GM19463 (cell line): Measurements from ENCODE around the gene WNT7A.

Source experiments
- ATAC-seq: cut with Tn5 transposase; IDR thresholded peaks from one replicate; pipeline ENCODE4 v1.9.1; 2021; ENCODE audit warnings: mild to moderate bottlenecking, moderate library complexity; ENCODE audit not compliant: unreplicated experiment

Gene WNT7A

GRCh38 chr3:13885704-13886010 is 5.8 kb upstream of the WNT7A start:
- no peak for ATAC-seq

DNA sequence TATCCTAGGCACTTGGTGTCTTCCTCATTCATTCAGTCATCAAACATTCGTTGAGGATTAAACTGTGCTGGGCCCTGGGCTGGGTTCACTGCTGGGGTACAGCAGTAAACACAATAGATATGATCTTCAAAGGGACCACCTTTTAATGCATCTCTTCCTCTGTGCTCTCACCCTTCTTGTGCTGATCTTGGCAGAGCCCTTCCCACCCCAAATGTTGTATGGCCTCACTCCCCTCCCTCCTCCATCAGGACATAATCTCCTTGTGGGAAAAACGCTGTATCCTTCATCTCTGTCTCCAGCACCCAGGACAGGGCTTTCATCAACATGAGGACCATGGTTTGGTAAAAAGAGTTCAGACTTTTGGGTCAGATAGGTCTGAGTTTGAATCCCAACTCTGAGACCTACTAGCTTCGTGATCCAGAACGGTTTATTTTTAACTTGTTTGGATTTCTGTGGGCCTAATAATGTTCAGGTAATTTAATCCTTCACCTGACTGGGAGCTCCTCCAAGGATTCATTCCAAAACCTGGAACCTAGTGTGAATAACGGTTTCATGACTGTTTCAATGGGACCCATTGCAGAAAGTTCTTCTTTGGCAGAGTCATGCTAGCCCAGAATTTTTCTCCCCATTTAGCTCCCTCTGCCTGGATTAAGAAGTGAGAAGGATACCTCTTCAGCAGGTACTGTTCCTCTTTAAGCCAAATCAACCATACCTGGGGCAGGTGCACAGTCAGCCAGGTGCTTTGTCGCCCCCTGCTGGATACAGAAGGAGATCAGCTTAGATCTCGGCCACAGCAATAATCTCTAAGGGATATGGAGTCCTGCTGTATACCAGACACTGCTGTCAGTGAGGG is 5.2 kb upstream of the WNT7A start:
- ATAC-seq = no peak

DNA sequence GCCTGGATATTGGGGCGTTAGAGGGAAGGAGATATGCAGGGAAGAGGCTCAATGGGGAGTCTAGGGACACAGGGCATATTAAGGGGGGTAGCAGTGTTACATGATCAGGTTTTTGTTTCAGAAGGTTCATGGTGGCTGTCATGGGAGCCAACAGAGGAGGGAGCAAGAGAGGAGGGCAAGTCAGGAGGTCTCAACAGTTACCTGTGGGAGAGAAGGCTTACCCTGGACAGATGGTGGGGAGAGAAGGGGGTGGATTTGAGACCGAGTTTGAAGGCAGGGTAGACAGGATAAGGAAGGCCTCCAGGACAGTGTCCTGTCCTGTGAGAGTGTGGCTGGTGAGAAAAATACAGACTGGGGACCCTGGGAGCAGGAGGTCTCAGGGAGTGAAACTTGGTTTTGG is 3.8 kb upstream of the WNT7A start:
- ATAC-seq = no peak

DNA sequence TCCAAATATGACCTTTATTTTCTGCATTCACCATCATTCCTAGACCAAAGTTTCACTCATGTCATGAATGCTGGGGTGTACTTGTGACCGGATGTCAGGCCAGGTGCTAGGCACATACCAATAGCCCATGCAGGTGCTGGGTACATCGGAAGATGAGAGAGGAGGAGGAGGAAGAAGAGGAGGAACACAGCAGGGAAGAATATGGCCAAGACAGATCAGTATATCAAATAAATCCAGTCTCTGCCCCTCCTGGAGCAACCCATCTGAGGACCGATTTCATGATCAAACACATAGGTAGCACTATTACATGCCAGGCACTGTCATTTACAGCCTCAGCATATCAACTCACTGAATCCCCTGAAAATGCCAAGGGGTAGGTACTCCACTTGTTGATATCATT is 3.0 kb upstream of the WNT7A start:
- no peak for ATAC-seq

- no peak for ATAC-seq
Observed at GRCh38 chr3:13881536-13882410, 1.9 kb upstream of the WNT7A start.

- no peak for ATAC-seq
Observed at GRCh38 chr3:13880811-13881156, 913 bp upstream of the WNT7A start.

- no peak for ATAC-seq
Observed at GRCh38 chr3:13879102-13879945, 547 bp downstream of the WNT7A start.

DNA sequence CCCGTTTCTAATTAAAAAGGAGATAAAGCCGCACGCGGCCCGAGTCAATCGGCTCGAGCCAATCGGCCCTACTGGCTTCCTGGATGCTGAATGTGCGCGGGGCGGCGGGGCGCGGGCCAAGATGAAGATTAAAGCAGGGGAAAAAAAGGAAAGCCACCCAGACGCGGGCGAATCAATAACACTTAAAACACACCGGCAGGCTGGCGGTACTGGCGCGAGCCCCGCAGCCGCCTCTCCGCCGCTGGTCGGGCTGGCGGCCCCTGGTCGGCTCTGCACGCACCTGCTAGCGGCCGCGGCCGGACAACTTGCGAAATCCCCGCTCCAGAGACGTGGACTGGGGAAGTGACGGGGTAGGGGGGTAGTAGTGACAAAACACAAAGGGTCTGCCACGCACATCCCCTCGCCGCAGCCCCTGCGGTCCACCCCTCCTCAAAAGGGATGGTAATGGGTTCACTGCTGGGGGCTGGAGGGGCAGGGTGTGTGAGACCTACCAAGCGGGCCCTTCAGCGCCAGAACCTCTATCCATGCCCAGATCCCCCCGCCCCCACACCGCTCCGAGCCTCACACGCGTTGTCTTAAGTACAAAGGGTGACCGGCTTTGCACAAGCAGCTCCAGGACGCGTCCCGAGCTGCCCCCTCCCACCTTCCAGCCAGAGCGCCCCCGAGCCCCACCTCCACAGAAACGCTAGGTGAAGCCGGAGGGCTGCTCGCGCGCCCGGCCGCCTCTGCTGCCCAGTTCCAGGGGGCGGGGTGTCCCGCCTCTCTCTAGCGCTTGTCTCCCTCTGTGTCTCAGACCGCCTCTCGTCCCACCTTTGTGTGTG is 1.4 kb downstream of the WNT7A start:
- ATAC-seq = no peak

- ATAC-seq = no peak
Observed at GRCh38 chr3:13877911-13878280, 2.0 kb downstream of the WNT7A start.

DNA sequence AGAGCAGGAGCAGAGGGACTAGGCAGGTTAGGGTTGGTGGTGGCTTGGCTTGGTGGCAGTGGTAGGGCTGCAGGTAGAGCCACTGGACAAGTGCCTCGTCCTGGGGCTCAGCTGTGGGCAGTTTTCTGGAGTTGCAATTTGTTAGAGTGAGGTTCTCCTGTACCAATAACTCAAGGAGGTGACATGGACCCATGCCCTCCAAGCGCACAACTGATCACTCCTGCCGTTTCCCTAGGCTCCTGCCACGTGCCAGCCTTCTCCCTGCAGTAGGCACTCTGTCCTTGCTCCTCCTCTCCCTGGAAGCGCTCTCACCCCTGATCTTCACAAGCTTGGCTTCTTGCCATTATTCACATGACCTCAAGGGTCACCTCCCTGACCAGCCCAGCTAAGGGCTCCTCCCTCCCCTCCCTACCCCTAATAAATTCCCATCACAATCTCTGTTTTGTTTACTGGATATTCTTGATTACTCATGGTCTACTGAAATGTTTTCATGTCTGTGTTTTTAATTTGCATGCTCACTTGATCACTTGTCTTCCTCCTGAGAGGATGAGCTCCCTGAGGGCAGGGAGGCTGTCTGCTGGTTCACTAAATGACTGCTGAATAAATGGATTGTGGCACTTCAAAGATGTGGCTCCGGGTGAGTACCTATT is 3.3 kb downstream of the WNT7A start:
- ATAC-seq = no peak

DNA sequence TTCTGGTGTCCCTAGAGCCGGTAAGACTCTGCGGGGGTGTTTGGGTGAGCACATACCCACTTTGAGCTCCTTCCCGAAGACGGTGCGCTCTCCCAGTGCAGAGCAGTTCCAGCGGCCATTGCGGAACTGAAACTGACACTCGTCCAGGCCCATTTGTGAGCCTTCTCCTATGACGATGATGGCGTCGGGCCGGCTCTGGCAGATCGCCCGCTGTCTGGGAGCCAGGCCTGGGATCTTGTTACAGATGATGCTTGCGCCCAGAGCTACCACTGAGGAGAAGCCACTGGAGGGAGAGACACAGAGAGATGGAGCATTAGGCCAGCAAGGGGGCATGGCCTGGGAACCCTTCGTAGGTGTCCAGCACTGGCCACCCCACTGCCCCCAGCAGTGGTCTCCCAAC is 5.0 kb downstream of the WNT7A start:
- no peak for ATAC-seq

DNA sequence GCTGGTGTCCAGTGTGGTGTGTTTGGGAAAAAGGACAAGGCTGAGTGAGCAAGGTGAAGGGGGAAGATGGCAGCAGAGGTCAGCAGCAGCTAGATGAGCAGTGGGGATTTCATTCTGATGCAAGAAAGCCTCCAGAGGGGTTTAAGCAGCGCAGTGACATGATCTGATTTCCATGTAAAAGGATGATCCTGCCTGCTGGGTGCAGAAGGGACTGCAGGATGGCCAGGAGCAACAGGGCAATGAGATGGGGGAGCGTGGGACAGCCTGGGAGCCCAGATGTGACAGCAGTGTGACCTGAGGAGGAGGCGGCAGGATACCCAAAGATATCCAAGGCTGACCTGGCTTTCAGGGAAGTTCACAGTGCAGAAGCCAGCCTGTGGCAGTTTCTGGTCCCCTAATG is 6.1 kb downstream of the WNT7A start:
- ATAC-seq = no peak

DNA sequence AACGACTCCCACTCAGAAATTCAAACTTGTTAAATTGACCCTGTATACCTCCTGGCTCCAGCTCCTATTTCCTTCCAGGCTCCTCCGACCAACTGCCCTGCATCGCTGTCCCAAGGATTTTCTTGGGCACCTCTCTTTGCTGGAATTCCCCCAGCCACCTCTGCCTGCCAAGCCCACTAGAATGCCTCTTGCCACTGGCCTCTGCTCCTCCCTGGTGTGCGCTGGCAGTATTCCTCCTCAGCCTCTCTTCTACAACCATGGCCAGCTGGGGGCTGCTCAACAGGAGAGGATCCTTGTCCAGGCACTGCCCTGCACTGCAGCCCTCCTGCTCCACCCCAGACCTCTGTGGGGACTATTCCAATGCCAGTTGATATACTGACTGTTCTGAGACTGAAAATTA is 7.4 kb downstream of the WNT7A start:
- ATAC-seq = no peak

- ATAC-seq = no peak
Observed at GRCh38 chr3:13871791-13872190, 8.1 kb downstream of the WNT7A start.

- ATAC-seq = no peak
Observed at GRCh38 chr3:13870902-13871301, 9.0 kb downstream of the WNT7A start.

DNA sequence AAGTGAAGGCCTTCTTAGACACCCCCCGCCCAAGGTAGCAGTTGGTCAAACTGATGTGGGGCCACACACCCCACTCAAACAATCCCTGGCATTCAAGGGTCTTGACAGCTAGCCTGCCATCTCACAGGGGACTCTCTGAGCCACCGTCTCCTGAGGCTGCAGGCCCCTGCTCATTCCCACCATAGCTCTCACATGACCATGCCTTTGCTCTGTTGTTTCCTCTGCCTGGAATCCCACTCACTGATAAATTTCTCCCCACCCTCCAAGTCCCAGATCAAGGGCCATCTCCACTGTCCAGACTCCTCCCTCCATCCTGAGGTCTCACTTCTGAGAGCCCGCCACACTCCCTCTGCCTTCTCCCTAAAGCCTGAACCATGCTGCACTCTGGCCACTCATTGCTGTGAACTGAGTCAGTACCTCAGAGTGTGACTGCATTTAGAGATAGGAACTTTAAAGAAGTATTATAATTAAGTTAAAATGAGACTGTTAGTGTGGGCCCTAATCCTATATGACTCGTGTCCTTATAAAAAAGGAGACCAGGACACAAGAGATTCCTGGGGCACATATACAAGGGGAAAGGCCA is 10.0 kb downstream of the WNT7A start:
- no peak for ATAC-seq

DNA sequence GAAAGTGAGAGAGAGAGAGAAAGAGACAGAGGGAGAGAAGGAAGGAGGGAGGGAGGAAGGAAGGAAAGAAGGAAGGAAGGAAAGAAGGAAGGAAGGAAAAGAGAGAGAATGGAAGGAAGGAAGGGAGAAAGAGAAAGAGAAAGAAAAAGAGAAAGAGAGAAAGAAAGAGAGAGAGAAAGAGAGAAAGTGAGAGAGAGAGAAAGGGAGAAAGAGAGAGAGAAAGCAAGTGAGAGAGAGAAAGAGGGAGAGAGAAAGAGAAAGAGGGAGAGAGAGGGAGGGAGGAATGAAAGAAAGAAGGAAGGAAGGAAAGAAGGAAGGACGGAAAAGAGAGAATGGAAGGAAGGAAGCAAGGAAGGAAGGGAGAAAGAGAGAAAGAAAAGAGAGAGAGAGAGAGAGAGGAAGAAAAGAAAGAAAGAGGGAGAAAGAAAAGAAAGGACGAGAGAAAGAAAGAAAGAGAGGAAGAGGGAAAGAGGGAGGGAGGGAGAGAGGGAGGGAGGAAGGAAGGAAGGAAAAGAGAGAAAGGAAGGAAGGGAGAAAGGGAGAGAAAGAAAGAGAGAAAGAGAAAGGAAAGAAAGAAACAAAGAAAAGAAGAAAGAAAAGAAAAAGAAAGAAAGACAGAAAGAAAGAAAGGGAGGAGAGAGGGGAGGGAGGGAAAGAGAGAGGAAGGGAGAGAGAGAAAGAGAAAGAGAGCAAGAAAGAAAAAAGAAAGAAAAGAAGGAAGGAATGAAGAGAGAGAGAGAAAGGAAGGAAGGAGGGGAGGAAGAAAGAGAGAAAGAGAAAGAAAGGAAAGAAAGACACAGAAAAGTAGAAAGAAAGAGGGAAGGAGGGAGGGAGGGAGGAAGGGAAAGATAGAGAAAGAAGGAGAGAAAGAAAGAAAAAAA is 10.8 kb downstream of the WNT7A start:
- no peak for ATAC-seq

- ATAC-seq = no peak
Observed at GRCh38 chr3:13867732-13868131, 12.1 kb downstream of the WNT7A start.
